Measurements from ENCODE around the gene RPUSD2.
"Not testable (repeated sequence)": the region's sequence is repeated elsewhere in the genome, so short reads cannot be mapped to it uniquely, and the experiment has no call there.

RPUSD2 gene

GRCh38 chr15:40564591-40565332 is 4.3 kb upstream of the RPUSD2 start, which contains the start of gene CCDC32:
TSS of gene CCDC32 (minus strand) at chr15:40565042. CDS start at chr15:40563015, 2,027 bp downstream.
- DNase-seq (ENCODE audit: low read depth in 1 of 2, low spot score in 1 of 2): peak; percentile 76 to 96

GRCh38 chr15:40565333-40566238 is 3.5 kb upstream of the RPUSD2 start:
- no peak for DNase-seq (ENCODE audit: low read depth in 1 of 2, low spot score in 1 of 2)

- no peak for DNase-seq (ENCODE audit: low read depth in 1 of 2, low spot score in 1 of 2)
Observed at GRCh38 chr15:40567111-40567510, 2.0 kb upstream of the RPUSD2 start.

GRCh38 chr15:40575113-40575512 is 6.0 kb downstream of the RPUSD2 start:
- DNase-seq (ENCODE audit: low read depth in 1 of 2, low spot score in 1 of 2): no peak

- not testable (repeated sequence) for DNase-seq (ENCODE audit: low read depth in 1 of 2, low spot score in 1 of 2)
Observed at GRCh38 chr15:40576914-40577313, 7.8 kb downstream of the RPUSD2 start.

- no peak for DNase-seq (ENCODE audit: low read depth in 1 of 2, low spot score in 1 of 2)
Observed at GRCh38 chr15:40578892-40579291, 9.8 kb downstream of the RPUSD2 start.

- DNase-seq (ENCODE audit: low read depth in 1 of 2, low spot score in 1 of 2): not testable (repeated sequence)
Observed at GRCh38 chr15:40581796-40582195, 12.7 kb downstream of the RPUSD2 start.

GRCh38 chr15:40582726-40583246 is 13.7 kb downstream of the RPUSD2 start:
- DNase-seq (ENCODE audit: low read depth in 1 of 2, low spot score in 1 of 2): no peak

GRCh38 chr15:40584191-40584590 is 15.1 kb downstream of the RPUSD2 start:
- DNase-seq (ENCODE audit: low read depth in 1 of 2, low spot score in 1 of 2): no peak

- no peak for DNase-seq (ENCODE audit: low read depth in 1 of 2, low spot score in 1 of 2)
Observed at GRCh38 chr15:40590667-40591050, 21.6 kb downstream of the RPUSD2 start.

GRCh38 chr15:40591389-40591788 is 22.3 kb downstream of the RPUSD2 start:
- DNase-seq (ENCODE audit: low read depth in 1 of 2, low spot score in 1 of 2): no peak

GRCh38 chr15:40593165-40593564 is 24.1 kb downstream of the RPUSD2 start:
- no peak for DNase-seq (ENCODE audit: low read depth in 1 of 2, low spot score in 1 of 2)

GRCh38 chr15:40593588-40594428 is 24.7 kb downstream of the RPUSD2 start, which contains the start of gene KNL1:
TSS of gene KNL1 (plus strand) at chr15:40594249. CDS start at chr15:40602932, 8,683 bp downstream.
- peak; percentile 92 for DNase-seq (ENCODE audit: low read depth in 1 of 2, low spot score in 1 of 2)

GRCh38 chr15:40594429-40594836 is 25.3 kb downstream of the RPUSD2 start:
- DNase-seq (ENCODE audit: low read depth in 1 of 2, low spot score in 1 of 2): no peak

- DNase-seq (ENCODE audit: low read depth in 1 of 2, low spot score in 1 of 2): no peak
Observed at GRCh38 chr15:40595219-40595618, 26.1 kb downstream of the RPUSD2 start.

- no peak for DNase-seq (ENCODE audit: low read depth in 1 of 2, low spot score in 1 of 2)
Observed at GRCh38 chr15:40595773-40596172, 26.7 kb downstream of the RPUSD2 start.

- no peak for DNase-seq (ENCODE audit: low read depth in 1 of 2, low spot score in 1 of 2)
Observed at GRCh38 chr15:40597024-40597423, 27.9 kb downstream of the RPUSD2 start.

- DNase-seq (ENCODE audit: low read depth in 1 of 2, low spot score in 1 of 2): no peak
Observed at GRCh38 chr15:40598126-40598525, 29.0 kb downstream of the RPUSD2 start.

- DNase-seq (ENCODE audit: low read depth in 1 of 2, low spot score in 1 of 2): no peak
Observed at GRCh38 chr15:40598672-40599071, 29.6 kb downstream of the RPUSD2 start.

- no peak for DNase-seq (ENCODE audit: low read depth in 1 of 2, low spot score in 1 of 2)
Observed at GRCh38 chr15:40600956-40601355, 31.9 kb downstream of the RPUSD2 start.

GRCh38 chr15:40603935-40604334 is 34.8 kb downstream of the RPUSD2 start:
- DNase-seq (ENCODE audit: low read depth in 1 of 2, low spot score in 1 of 2): no peak
